GM18909 (cell line): Measurements from ENCODE around the gene C19orf85.
"Not testable (repeated sequence)": the region's sequence is repeated elsewhere in the genome, so short reads cannot be mapped to it uniquely, and the experiment has no call there.

Experiments
- ATAC-seq: cut with Tn5 transposase; IDR thresholded peaks from one replicate; pipeline ENCODE4 v1.9.1; 2021; ENCODE audit warnings: mild to moderate bottlenecking; ENCODE audit not compliant: unreplicated experiment, poor library complexity

The C19orf85 gene

GRCh38 chr19:55464662-55465054 is at the start of gene C19orf85:
C19orf85 (minus strand) TSS chr19:55464751; CDS start chr19:55464554, 197 bp downstream.
- no peak for ATAC-seq

- ATAC-seq = no peak
Measured at GRCh38 chr19:55508120-55508519, 43.6 kb upstream of the C19orf85 start.

- no peak for ATAC-seq
Measured at GRCh38 chr19:55504981-55505380, 40.4 kb upstream of the C19orf85 start.

DNA sequence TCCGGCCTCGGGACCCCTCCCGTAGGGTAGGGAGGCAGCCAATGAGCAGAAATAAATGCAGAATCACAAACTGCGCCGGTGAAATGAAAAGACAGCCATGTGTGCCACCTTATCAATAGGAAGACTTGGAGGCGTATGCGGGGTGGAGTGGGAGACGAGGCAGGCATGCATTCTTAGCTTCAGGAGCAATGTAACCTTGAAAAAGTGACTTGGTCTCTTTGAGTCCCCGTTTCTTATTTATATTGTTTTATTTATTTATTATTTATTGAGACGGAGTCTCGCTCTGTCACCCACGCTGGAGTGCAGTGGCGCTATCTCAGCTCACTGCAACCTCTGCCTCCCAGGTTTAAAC is 39.7 kb upstream of the C19orf85 start:
- ATAC-seq = peak; percentile 20

DNA sequence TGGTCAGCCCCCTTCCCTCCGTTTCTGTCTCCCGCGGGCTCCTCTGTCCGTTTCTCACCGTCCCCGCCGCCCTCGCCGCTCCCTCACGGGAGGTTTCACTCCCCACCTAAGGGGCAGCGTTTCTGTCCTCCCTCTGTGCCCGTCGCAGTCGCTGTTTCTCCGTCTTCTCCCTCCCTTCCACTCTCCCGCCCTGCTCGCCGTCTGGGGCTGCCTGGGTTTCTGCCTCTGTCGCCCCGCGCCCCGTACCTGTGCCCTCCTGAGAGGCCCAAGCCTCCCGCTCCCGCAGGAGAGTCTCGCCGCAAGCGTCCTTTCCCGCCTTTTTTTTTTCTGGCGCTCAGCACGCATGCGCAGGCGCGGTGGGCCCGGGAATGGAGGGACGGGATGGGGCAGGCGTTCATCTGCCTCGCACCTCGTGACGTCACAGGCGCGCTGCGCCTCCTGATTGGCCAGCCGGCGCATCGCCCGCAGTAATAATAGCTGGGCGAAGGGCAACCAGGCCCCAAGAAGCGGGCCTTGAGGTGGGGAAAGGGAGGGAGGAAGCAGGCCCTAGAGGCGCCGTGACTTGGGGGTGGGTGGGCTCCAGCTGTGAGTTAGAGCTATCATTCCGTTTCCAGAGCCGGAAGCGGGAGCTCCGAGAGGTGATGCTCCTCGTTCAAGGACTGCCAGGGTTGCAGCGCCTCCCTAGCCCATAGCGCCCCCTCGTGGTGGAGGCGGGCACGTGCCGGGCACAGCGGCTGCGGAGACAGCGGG is 39.1 kb upstream of the C19orf85 start:
- ATAC-seq = peak; percentile 90

DNA sequence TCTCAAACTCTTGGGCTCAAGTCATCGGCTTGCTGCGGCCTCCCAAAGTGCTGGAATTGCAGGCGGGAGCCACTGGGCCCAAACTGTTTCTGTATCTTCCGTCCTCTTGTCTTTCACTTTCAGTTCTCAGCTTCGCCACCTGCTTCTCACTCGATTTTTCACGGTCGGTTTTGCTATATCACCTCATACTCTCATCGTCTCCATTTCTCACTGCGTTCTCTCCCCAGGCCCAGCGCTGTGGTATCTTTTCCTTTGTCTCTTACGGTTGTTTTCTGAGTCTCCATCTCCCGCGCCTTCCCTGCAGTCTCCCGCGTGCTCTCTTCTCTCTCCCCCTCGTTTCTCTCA is 38.6 kb upstream of the C19orf85 start:
- ATAC-seq = no peak

GRCh38 chr19:55502197-55502952 is 37.8 kb upstream of the C19orf85 start:
- ATAC-seq = no peak

GRCh38 chr19:55500368-55500952 is 35.9 kb upstream of the C19orf85 start:
- no peak for ATAC-seq

GRCh38 chr19:55498246-55498840 is 33.8 kb upstream of the C19orf85 start:
- no peak for ATAC-seq

DNA sequence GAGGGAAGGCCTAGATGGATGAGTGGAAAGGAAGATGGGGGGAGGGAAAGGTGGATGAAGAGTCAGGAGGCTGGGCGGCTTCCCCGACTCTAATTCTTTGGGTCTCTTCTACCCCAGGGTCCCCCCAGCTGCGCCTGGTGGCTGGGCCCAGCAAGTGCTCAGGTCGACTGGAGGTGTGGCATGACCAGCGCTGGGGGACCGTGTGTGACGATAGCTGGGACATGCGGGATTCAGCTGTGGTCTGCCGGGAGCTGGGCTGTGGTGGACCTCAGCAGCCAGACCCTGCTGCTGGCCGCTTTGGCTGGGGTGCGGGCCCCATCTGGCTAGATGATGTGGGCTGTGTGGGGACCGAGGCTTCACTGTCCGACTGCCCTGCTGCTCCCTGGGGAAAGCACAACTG is 33.2 kb upstream of the C19orf85 start:
- no peak for ATAC-seq

DNA sequence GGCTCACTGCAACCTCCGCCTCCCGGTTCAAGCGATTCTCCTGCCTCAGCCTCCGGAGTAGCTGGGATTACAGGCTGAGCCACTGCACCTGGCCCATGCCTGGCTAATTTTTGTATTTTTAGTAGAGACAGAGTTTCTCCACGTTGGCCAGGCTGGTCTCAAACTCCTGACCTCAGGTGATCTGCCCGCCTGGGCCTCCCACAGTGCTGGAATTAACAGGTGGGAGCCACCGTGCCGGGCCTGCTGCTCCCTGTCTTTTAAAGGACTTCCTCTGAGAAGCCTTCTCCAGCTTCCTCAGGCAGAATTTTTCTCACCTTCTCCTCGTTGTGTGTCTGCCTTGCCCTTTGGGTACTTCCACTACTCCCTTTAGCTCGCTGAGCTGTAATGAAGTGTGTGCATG is 32.3 kb upstream of the C19orf85 start:
- not testable (repeated sequence) for ATAC-seq

DNA sequence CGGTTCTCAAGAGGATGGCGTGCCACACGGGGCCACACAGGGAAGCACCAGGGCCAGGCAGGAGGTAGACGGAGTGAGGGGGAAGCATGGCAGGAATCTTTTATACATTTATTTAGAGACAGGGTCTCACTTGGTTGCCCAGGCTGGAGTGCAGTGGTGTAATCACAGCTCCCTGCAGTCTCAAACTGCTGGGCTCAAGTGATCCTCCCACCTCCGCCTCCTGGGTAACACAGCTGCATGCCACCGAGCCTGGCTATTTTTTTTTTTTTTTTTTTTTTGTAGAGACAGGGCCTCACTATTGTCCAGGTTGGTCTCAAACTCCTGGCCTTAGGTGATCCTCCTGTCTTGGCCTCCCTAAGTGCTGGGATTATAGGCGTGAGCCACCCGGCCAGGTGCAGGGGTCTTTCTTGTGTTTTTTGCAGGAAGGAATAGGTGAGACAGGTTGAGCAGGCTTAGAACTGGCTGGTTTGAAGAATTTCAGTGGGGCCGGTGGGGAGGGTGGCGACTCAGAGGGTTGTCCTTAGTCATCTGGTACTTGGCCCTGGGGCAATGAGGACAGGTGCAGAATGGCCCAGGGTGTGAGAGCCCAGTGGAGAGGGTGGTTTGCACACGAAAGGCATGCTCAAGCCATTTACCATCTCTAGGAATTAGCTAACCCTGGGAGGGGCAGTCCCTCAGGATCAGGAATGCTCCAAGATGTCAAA is 31.2 kb upstream of the C19orf85 start:
- ATAC-seq = no peak

- ATAC-seq = no peak
Measured at GRCh38 chr19:55494172-55494761, 29.7 kb upstream of the C19orf85 start.

GRCh38 chr19:55493645-55494171 is 29.2 kb upstream of the C19orf85 start:
- ATAC-seq = no peak

DNA sequence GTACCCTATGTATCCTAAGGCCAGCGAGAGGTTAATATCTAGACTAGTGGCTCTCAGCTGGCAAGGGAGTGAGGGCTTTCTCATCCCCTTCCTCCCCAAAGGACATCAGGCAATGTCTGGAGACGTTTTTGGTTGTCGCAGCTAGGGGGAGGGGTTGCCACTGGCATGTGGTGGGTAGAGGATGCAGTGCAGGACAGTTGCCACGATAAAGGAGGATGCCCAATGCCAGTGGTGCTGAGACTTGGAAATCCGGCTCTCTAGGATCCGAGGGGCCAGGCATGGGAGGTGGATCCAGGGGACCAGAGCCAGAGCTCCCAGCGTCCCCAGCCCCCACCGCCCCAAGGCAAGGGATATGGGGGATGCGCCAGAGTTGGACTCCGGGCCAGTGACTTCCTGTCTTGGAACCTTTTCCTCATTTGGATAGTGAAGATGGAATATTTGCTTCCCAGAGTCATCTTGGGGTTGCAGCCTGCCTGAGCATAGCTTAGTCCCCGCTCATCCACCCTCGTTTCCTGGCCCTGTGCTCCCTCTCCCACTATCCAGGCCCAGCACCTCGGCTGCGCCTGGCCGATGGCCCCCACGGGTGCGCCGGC is 28.6 kb upstream of the C19orf85 start:
- no peak for ATAC-seq

DNA sequence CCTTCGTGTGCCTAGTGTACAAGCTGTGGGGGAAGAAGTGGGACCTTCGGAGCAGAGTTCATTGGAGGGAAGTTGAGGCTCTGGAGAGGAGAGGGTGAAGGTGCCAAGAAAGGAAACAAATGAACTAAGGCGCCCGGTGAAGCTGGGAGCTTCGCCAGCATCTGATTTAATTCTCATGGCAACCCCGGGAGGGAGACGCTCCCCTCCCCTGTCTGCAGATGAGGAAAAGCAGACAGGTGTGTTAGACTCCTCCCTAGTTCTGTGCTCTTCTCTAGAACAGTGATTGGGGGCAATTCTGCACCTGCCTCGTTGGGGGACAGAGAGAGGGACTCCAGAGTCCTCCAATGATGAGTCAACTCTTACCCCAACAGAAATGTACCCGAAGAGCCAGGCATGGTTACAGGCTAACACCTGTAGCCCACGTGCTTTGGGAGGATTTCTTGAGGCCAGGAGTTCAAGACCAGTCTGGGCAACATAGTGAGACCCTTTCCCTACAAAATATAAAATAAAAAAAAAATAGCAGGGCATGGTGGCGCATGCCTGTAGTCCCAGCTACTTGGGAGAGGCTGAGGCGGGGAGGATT is 27.9 kb upstream of the C19orf85 start:
- no peak for ATAC-seq

DNA sequence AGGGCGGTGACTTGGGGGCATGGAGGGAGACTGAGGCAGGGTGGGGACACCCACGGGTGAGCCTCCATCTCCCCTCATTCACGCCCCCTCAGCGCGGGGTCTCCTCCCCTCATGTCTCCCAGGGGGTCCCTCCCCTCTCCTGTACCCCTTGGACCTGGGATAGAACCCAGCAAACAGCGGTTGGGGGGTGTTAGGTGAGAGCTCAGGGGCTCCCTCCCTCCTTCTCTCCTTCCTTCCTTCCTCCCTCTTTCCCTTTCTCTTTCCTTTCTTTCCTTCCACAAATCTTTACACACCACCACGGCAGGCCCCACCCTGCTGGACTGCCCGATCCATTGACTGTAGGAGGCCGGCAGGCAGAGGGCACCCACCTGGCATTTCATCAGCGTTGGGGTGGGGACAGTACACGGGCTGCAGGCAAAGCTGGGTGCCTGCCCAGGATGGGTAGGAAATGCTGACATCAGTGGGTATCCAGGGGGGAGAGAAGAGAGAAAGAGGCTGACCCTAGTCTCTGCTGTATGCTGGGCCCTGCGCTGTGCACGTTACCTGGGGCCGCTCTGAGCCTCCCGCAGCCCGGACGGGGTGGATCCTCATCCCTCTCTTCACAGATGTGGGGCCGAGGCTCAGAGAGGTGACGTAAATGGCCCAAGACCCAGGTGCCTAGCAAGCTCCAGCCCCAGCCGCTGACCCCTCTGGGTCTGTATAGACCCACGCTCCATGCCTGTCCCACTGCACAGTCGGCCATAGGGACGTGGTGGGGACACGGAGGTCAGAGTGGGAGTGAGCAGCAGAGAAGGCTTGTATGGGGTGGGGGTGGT is 27.2 kb upstream of the C19orf85 start:
- ATAC-seq = no peak
